Lower leg skin (tissue), 3 donors: ENCODE measurements around the gene CFAP52.

Source experiments
- CTCF ChIP-seq, 3 donors: fragments of 450-650 bp; IDR thresholded peaks; one replicate each; pipeline ENCODE4 v1.5.1; 2016; ENCODE audit warnings: antibody characterized with exemption in 3 of 3, mild to moderate bottlenecking in 3 of 3, moderate library complexity in 2 of 3
- POLR2A ChIP-seq, 2 donors: fragments of 450-650 bp; IDR thresholded peaks; one replicate each; pipeline ENCODE4 v1.6.1; 2016 to 2017; ENCODE audit warnings: antibody characterized with exemption in 2 of 2, mild to moderate bottlenecking in 1 of 2, moderate library complexity in 1 of 2

- no peak for TF ChIP-seq CTCF (IDR thresholded peaks at IDR 0.05)
- no peak for TF ChIP-seq POLR2A (IDR thresholded peaks at IDR 0.05)
Measured at GRCh38 chr17:9644910-9645751, 68.7 kb downstream of the CFAP52 start, which contains the start of gene USP43.
